Chondrocyte (in vitro differentiated cells): ENCODE results near the gene MAD1L1. TPM values are rescaled to one million over a fixed set of nuclear protein-coding genes. Genes with fewer than 3 reads are reported as not detected.

Source experiments
- DNase-seq: peaks from one replicate; pipeline ENCODE4 v3.0.0; 2021; ENCODE audit warnings: mixed read lengths, low spot score
- H3K27ac Mint-ChIP-seq: one replicate; pipeline ENCODE4 v1.8.0; 2021; ENCODE audit warnings: mild to moderate bottlenecking, moderate library complexity, mixed read lengths; ENCODE audit not compliant: unreplicated experiment
- H3K27me3 Mint-ChIP-seq: 2 replicates; pipeline ENCODE4 v1.8.0; 2021; ENCODE audit warnings: low read depth, mixed read lengths
- H3K36me3 Mint-ChIP-seq: 2 replicates; pipeline ENCODE4 v1.8.0; 2021; ENCODE audit warnings: low read depth, mixed read lengths
- H3K4me1 Mint-ChIP-seq: 2 replicates; pipeline ENCODE4 v1.8.0; 2021; ENCODE audit warnings: low read depth, mild to moderate bottlenecking, mixed read lengths
- H3K4me3 Mint-ChIP-seq: one replicate; pipeline ENCODE4 v1.8.0; 2021; ENCODE audit warnings: mild to moderate bottlenecking, moderate library complexity, mixed read lengths; ENCODE audit not compliant: unreplicated experiment
- H3K9me3 Mint-ChIP-seq: 2 replicates; pipeline ENCODE4 v1.8.0; 2021; ENCODE audit warnings: low read depth, mixed read lengths
- CTCF ChIP-seq: fragments of 200-600 bp; sonication (generic); IDR thresholded peaks from 2 replicates; pipeline ENCODE4 v1.5.0; 2021; ENCODE audit warnings: antibody characterized with exemption, mild to moderate bottlenecking, moderate library complexity
- total RNA-seq: library from RNA; stranded (reverse); gene quantifications from 3 replicates; pipeline ENCODE4 v1.2.1, GENCODE V29; 2021

MAD1L1 gene
- total RNA-seq, 1 donor from 2014 or later, result 22.7 TPM

- Mint-ChIP-seq H3K27ac (no peak overlapping the region), H3K4me3 (no peak overlapping the region), H3K9me3 (no peaks in the 10 kb centered on the region), H3K27me3 (no peaks in the 10 kb centered on the region), H3K36me3 (no peaks in the 10 kb centered on the region), H3K4me1 (no peaks in the 10 kb centered on the region)
- peak; percentile 89 for DNase-seq
- no peak for TF ChIP-seq CTCF
Measured at GRCh38 chr7:1850111-1850975, 382.4 kb downstream of the MAD1L1 start.

GRCh38 chr7:1849351-1850041, 383.2 kb downstream of the MAD1L1 start:
- no peaks in the 10 kb centered on the region for H3K9me3 Mint-ChIP-seq
- no peak overlapping the region for H3K27ac Mint-ChIP-seq
- TF ChIP-seq CTCF, result no peak
- DNase-seq, result peak; percentile 79
- no peak overlapping the region for H3K4me3 Mint-ChIP-seq
- no peaks in the 10 kb centered on the region for H3K4me1 Mint-ChIP-seq
- no peaks in the 10 kb centered on the region for H3K36me3 Mint-ChIP-seq
- H3K27me3 Mint-ChIP-seq, result no peaks in the 10 kb centered on the region

GRCh38 chr7:1848911-1849311, 383.8 kb downstream of the MAD1L1 start:
- Mint-ChIP-seq H3K27me3 (no peaks in the 10 kb centered on the region), H3K9me3 (no peaks in the 10 kb centered on the region), H3K4me3 (no peak overlapping the region), H3K36me3 (no peaks in the 10 kb centered on the region), H3K27ac (no peak overlapping the region), H3K4me1 (no peaks in the 10 kb centered on the region)
- peak; percentile 58 for DNase-seq
- TF ChIP-seq CTCF, result no peak

- Mint-ChIP-seq H3K4me1 (peaks cover 5% of the 10 kb centered on the region), H3K27me3 (no peaks in the 10 kb centered on the region), H3K4me3 (no peak overlapping the region), H3K36me3 (no peaks in the 10 kb centered on the region), H3K27ac (no peak overlapping the region), H3K9me3 (no peaks in the 10 kb centered on the region)
- peak; percentile 63 for DNase-seq
- no peak for TF ChIP-seq CTCF
Measured at GRCh38 chr7:1848013-1848640, 384.6 kb downstream of the MAD1L1 start.
